Measurements from ENCODE around the gene MYBL2. TPM values are rescaled to one million over a fixed set of nuclear protein-coding genes. Genes with fewer than 3 reads are reported as not detected.

Gene MYBL2
- total and polyA plus RNA-seq, 3 donors from 2014 or later: 27.7 to 32.9 (median 31.2) TPM

DNA sequence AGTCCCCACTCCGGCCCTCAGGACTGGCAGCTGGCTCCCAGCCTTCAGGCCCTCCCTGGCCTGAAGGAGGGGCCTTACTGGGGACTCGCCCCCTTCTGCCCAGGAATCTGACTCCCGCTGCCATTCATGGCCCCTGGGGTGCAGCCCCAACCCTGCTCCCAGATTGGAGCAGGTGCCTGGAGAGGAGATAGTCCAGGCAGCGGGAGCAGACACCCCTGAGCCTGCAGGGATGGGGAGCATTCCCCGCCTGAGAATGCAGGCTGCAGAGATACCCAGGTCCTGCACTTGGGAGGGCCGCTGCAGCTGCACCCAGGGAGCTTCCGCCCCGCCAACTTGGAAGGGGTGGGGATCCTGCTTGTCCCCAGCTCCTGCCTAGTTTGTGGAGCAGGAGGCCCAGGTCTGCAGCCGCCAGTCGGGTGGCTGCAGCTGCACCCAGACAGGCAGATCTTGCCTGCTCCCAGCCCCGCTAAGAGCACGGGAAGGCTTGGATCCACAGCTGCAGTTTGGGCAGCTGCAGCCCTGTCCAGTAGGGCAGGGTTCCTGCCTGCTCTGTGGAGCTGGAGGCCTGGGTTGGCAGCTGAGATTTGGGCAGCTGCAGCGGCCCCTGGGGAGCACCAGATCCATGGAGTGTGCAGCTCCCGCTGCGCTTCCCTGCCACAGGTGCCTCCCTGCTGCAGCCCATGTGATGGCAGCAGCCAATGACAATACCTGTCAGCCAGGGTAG is 54.7 kb downstream of the MYBL2 start:
- 50 to 52% methylated on average over 3 to 15 of the region's 15 CpGs for WGBS, 2 donors
- intact Hi-C loops (cut with DNase I; ENCODE audit: low total_unique reads): no loop called here
- H3K27ac ChIP-seq: no peak overlapping the region

DNA sequence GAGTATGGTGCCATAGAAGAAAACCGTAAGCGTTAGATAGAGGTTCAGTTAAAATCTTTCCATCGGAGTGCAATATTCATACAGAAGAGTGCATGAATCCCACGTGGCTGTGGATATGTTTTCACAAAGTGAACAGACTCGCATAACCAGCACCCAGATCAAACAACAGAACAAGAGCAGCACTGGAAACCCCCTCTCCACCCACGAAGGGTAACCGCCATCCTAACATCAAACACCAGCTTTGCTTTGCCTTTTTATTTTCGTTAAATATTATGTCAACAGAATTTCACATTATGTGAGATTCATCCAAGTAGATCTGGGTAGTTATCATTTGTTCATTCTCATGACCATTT is 55.2 kb downstream of the MYBL2 start:
- no peak overlapping the region for H3K27ac ChIP-seq
- H3K4me1 ChIP-seq: no peaks in the 10 kb centered on the region
- intact Hi-C loops (cut with DNase I; ENCODE audit: low total_unique reads): no loop called here
- no peaks in the 10 kb centered on the region for H3K27me3 ChIP-seq
- DNase-seq: no peak
- no peak overlapping the region for H3K4me3 ChIP-seq
- 72 to 75% methylated on average over 8 of the region's 8 CpGs for WGBS, 2 donors
- no peaks in the 10 kb centered on the region for H3K9me3 ChIP-seq
- TF ChIP-seq POLR2A (IDR thresholded peaks at IDR 0.05): no peak
- TF ChIP-seq, protein P1, sequence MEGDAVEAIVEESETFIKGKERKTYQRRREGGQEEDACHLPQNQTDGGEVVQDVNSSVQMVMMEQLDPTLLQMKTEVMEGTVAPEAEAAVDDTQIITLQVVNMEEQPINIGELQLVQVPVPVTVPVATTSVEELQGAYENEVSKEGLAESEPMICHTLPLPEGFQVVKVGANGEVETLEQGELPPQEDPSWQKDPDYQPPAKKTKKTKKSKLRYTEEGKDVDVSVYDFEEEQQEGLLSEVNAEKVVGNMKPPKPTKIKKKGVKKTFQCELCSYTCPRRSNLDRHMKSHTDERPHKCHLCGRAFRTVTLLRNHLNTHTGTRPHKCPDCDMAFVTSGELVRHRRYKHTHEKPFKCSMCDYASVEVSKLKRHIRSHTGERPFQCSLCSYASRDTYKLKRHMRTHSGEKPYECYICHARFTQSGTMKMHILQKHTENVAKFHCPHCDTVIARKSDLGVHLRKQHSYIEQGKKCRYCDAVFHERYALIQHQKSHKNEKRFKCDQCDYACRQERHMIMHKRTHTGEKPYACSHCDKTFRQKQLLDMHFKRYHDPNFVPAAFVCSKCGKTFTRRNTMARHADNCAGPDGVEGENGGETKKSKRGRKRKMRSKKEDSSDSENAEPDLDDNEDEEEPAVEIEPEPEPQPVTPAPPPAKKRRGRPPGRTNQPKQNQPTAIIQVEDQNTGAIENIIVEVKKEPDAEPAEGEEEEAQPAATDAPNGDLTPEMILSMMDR (IDR thresholded peaks at IDR 0.05): no peak
- no peaks in the 10 kb centered on the region for H3K36me3 ChIP-seq (ENCODE audit: low read depth, missing control alignments)

More for the DNA sequence above, 54.7 kb downstream of the MYBL2 start:
- H3K4me3 ChIP-seq: no peak overlapping the region
- no peaks in the 10 kb centered on the region for H3K4me1 ChIP-seq
- no peak for DNase-seq
- H3K9me3 ChIP-seq: no peaks in the 10 kb centered on the region
- H3K27me3 ChIP-seq: no peaks in the 10 kb centered on the region
- no peak for TF ChIP-seq POLR2A (IDR thresholded peaks at IDR 0.05)
- TF ChIP-seq, protein P1 (IDR thresholded peaks at IDR 0.05): no peak
- no peaks in the 10 kb centered on the region for H3K36me3 ChIP-seq (ENCODE audit: low read depth, missing control alignments)

DNA sequence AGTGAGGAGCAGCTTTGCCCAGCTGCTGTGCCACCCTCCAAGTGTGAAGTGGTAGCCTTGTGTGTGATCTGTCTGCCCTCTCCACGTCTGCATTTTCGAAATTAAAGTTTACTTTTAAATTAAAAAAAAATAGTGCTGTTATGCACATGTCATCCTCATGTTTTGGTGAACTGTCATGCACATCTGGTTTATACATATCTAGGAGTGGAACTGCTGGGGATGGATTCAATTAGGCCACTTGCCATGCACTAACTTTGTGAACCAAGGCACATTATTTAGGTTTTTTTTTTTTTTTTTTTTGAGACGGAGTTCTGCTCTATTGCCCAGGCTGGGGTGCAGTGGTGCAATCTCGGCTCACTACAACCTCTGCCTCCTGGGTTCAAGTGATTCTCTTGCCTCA is 56.3 kb downstream of the MYBL2 start:
- Histone ChIP-seq H3K36me3 (ENCODE audit: low read depth, missing control alignments) (no peaks in the 10 kb centered on the region), H3K27me3 (no peaks in the 10 kb centered on the region), H3K4me1 (no peaks in the 10 kb centered on the region), H3K27ac (no peak overlapping the region), H3K4me3 (no peak overlapping the region), H3K9me3 (no peaks in the 10 kb centered on the region)
- intact Hi-C loops (cut with DNase I; ENCODE audit: low total_unique reads): no loop called here
- no peak for TF ChIP-seq POLR2A (IDR thresholded peaks at IDR 0.05)
- TF ChIP-seq, protein P1 (IDR thresholded peaks at IDR 0.05): no peak
- WGBS, 2 donors: 70 to 79% methylated on average over 4 of the region's 4 CpGs
- DNase-seq: no peak

DNA sequence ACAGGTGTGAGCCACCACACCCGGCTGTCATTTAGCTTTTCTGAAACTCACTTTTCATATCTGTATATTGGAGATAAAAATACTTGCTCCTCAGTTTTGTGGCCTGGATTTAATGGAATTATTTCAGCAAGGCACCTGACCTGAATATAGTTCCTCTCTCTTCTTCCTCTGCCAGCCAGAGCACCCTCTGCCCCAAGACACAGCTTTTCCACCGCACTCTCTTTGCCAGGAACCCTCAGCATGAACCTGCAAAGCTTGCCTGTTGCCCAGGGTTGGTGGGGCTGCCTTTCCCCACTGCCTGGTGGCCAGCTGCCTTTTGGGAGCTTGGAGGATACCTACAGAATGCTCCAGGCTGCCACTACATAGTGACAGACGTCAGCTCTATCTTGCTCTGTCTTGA is 56.8 kb downstream of the MYBL2 start:
- no peak overlapping the region for H3K27ac ChIP-seq
- intact Hi-C loops (cut with DNase I; ENCODE audit: low total_unique reads): no loop called here
- 87 to 88% methylated on average over 3 of the region's 3 CpGs for WGBS, 2 donors

More for the DNA sequence above, 56.8 kb downstream of the MYBL2 start:
- no peaks in the 10 kb centered on the region for H3K4me1 ChIP-seq
- no peak for TF ChIP-seq POLR2A (IDR thresholded peaks at IDR 0.05)
- TF ChIP-seq, protein P1 (IDR thresholded peaks at IDR 0.05): no peak
- H3K36me3 ChIP-seq (ENCODE audit: low read depth, missing control alignments): no peaks in the 10 kb centered on the region
- DNase-seq: no peak
- H3K27me3 ChIP-seq: no peaks in the 10 kb centered on the region
- H3K4me3 ChIP-seq: no peak overlapping the region
- no peaks in the 10 kb centered on the region for H3K9me3 ChIP-seq
